HG03280 (cell line): ENCODE results near the gene SHROOM2.

Experiments
- ATAC-seq: cut with Tn5 transposase; IDR thresholded peaks from one replicate; pipeline ENCODE4 v1.9.1; 2021; ENCODE audit warnings: mild to moderate bottlenecking, moderate library complexity; ENCODE audit not compliant: unreplicated experiment

The SHROOM2 gene

DNA sequence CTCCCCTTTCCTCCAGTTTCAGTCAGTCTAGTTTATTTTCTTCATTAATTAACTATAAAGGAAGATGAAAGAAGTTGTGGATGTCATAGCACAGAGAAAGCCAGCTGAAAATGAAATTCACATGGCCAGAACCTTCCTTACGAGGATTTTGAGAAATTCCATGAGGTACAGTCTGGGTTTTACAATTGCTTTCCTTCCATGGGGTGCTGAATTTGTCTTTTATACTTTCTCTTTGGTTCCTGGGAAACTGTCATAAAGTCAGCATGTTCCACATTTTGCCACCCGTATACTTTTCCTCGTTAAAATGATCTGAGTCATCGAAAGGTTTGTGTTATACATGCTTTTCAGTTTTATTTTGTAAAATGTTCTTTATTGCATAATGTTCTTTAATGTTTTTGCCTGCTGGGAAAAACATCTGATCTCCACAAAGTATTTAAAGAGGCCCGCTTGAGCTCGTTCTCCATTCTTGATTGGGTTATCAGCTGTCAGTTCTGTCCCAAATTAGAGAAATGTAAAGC lies 102.8 kb downstream of the SHROOM2 start:
- ATAC-seq, result no peak

DNA sequence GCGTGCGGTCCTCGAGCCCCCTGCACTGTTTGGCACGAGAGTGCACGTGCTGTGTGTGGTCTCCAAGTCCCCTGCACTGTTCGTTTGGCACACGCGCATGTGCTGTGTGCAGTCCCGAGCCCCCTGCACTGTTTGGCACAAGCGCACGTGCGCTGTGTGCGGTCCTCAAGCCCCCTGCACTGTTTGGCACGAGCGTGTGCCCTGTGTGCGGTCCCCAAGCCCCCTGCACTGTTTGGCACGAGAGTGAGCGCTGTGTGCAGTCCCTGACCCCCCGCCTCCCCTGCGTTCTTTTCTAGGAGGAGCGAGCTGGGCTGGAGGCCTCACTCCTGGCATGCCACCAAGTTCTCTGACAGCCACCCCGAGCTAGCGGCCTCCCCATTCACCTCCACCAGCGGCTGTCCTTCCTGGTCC lies 104.5 kb downstream of the SHROOM2 start:
- no peak for ATAC-seq

- no peak for ATAC-seq
These were observed 109.1 kb downstream of the SHROOM2 start for GRCh38 chrX:9895225-9895912.

DNA sequence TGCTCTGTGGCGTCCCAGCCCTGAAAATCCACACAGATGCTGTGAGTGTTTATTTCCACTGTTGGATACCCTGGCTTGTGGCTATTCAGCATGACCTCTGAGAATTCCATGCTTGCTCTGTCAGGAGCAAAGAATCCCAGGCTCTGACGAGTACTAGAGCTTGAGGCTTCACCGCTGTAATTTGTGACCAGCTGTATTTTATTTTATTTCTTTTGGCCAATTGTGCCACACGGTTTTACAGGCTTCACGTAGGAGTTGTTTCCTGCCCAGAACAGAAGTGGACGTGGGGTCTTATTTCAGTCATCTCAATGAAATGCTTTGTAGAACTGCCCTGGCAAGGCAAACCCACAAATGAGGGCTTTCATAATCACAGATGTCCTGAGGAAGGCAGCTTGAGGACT lies 111.5 kb downstream of the SHROOM2 start:
- ATAC-seq, result no peak

- ATAC-seq, result no peak
These were observed 113.4 kb downstream of the SHROOM2 start for GRCh38 chrX:9899640-9900111.

- ATAC-seq, result no peak
These were observed 116.4 kb downstream of the SHROOM2 start for GRCh38 chrX:9902656-9903055.

DNA sequence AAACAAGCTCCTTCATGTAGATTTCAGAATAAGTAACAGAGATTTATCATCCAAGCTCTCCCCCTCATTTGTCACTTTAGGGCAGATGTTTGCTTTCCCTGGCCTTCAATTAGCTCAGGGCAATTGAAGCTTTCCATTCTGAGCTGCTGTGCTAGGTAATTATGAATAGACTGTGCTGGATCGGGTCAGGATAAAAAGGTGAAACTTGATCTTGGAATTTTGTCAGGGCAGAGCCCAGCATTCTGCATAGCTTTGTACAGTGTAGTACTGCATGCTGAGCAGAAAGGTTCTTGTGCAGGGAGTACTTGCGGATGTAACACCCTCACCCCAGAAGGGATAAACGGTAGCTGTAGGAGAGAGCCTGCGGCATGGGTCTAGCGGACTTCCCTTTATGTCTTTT lies 116.9 kb downstream of the SHROOM2 start:
- ATAC-seq, result no peak

GRCh38 chrX:9905288-9905687 lies 119.1 kb downstream of the SHROOM2 start:
- no peak for ATAC-seq

DNA sequence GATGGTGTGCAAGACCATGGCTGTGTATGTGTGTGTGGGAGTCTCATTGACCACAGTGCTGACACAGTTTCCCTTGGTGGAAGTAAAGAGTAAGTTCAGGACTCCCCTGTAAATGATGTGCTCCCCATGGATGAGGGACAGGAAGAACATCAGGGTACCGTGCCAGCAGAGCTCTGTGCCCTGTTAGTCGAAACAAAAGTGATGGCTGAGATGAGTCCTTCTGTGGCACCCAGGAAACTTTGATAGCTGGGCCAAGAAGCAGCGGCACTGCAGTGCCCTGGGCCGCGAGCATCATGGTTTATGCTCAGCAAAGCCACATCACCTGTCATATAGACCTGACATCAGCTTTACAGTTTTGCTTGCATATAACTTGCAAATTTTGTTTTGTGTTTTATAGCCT lies 119.5 kb downstream of the SHROOM2 start:
- no peak for ATAC-seq

GRCh38 chrX:9906919-9907318 lies 120.7 kb downstream of the SHROOM2 start:
- no peak for ATAC-seq

- ATAC-seq, result no peak
These were observed 121.6 kb downstream of the SHROOM2 start for GRCh38 chrX:9907645-9908387.

DNA sequence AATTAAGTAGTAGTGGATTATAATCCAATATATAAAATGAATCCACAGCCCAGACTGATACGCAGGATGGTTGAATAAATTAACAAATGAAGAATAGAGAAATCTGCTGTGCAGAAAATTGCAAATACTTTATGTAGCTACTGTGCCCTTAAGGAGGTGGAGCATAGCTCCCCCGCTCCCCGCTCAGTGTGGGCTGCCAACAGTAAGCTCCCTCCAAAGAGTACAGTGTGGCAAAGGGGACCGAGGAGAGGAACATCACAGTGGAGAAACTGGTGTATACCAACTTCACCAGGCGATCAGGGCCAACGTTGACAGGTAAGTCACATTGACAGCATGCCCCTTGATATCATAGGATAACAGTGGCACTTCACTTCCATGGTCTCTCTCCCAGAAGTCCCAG lies 123.0 kb downstream of the SHROOM2 start:
- no peak for ATAC-seq

DNA sequence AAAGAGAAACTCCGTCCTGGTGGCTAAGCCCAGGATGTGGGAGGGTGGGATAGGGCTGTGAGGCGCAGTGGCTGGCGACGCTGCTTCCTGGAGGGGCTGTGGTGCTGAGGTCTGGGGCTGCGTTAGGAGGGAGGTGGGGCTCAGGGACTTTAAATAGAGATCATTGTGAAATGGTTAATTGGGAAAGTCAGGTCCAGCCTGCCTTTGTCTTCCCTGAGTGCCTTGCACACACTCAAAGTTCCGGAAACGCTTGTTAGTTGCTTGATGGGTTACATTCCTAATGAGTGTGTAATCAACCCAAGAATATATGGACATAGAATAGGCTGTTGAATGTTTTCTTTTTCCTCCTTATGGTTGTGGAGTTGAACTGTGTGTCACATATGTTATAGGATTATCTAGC lies 125.3 kb downstream of the SHROOM2 start:
- no peak for ATAC-seq

- ATAC-seq, result no peak
These were observed 126.3 kb downstream of the SHROOM2 start for GRCh38 chrX:9912351-9913145.

DNA sequence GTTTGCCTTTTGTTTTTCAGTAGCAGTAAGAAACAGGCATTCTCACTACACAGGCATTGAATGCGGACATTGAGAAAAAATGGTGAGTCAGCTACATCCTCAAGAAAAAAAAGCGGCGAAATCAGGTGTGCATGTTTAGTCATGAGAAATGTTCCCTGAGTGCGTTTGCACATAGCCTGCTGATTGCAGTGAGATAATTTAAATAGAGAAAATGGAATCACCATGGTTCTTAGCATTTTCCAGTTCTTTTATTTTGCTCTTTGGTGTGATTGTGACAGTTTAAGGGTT lies 126.9 kb downstream of the SHROOM2 start:
- ATAC-seq, result no peak

DNA sequence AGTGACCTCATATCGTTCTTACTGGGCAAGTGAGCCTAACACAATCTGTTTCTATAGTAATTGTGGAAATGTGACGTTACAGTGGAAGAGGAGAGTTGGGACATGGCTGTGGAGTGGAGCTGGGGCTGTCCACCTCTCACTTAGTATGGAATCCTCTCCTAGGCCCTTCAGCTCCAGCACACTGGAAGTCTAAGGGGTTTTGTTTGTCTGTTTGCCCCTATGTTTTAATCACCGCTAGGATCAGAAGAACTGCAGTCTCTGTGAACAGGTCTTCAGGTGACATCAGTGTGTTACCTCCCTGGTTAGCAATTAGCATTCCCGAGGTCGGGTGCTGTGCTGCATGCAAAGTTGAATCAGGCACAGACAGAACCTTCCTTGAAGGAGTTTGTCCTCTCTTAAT lies 131.6 kb downstream of the SHROOM2 start:
- no peak for ATAC-seq

- no peak for ATAC-seq
These were observed 133.5 kb downstream of the SHROOM2 start for GRCh38 chrX:9919632-9920172.

DNA sequence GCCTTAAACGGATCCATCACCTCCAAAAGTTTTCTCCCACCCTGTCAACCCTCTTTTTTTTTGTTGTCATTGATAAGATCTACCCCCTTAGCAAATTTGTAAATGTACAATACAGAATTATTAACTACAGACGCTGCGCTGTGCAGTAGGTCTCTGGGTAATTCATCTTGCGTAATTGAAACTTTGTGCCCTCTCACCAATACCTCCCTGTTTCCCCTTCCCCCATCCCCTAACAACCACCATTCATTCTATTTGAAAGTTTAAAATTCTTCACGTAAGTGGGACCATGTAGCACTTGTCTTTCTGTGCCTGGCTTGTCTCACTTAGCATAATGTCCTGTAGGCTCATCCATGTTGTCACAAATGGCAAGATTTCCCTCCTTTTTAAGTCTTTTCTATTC lies 135.2 kb downstream of the SHROOM2 start:
- no peak for ATAC-seq

DNA sequence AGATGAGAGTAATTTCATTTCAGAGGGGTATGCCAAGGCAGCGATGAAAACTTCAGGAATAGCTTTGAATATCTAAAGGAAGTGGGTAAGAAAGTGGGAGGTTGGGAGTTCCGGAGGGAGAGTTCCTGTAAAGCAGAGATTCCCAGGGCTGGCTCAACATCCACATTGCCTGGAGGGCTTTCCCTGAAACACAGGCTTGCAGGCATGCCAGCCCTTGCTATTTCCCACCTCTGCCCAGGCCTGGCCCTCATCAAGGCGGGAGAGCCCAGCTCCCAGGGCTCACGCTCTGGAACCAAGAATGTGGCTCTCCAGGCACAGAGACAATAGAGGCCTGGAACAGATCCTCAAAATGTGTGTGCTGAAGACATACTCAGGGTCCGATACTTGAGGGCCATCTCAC lies 137.1 kb downstream of the SHROOM2 start:
- no peak for ATAC-seq

- ATAC-seq, result no peak
These were observed 139.8 kb downstream of the SHROOM2 start for GRCh38 chrX:9926002-9926401.

DNA sequence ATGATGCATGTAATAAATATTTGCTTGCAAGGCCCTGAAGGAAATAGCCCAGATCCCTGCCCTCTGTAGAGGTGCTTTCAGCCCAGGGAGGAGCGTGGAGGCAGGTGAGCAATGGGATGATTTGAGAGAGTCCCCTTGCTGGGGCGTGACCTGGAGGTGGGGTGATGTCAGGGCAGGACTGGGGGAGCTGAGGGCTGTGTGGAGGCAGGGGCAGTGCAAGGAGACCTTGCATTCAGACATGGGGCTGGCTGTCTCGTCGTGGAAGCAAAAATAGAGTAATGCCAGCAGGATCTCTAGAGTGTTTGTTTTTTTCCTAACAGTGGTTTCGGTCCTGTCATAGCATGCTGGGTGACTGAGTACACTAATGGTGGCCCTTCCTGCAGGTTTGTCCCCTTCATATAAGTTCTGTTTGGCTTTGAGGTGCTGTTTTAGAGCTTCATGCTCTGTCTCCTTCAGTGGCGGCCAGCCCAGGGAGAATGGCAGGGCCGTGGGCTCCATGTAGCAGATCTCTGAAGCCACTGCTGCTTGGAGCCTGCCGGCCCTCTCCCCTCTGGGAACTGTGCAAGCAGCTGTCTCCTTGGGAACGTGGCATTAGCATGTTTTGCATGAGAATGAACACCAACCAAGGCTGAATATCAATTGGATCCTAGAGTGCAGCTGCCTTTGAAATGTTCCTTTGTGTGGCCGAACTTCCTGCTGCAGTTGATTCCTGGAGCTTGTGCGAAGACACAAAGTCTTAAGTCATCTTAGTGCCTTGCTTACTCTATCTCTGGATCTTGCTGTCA lies 141.7 kb downstream of the SHROOM2 start:
- no peak for ATAC-seq
